ENCODE results near the gene RGS4.
"Not testable (repeated sequence)": the region's sequence is repeated elsewhere in the genome, so short reads cannot be mapped to it uniquely, and the experiment has no call there.

RGS4 gene

DNA sequence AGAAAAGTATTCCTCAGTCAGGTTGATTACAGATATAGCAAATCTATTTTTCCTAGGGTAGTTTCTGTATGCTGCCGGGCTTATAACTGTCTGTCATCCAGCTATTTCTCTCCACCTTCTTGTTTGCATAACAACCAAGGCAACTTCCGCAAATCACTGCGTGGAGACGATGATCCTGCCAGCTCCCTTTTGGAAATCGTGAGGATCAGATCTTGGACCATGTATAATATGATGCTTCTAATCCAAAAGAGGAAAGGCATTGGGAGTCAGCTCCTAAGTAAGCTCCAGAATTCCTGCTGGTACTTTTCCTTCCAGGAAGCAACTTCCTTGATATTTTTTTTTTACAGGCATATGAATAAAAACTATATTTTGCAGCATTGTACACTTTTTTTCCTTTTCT, 445 bp upstream of the RGS4 start:
- DNase-seq (ENCODE audit: low read depth): no peak

GRCh38 chr1:163069655-163070277, 605 bp downstream of the RGS4 start:
- no peak for DNase-seq (ENCODE audit: low read depth)

GRCh38 chr1:163071405-163072255, 2.5 kb downstream of the RGS4 start:
- DNase-seq (ENCODE audit: low read depth): no peak

DNA sequence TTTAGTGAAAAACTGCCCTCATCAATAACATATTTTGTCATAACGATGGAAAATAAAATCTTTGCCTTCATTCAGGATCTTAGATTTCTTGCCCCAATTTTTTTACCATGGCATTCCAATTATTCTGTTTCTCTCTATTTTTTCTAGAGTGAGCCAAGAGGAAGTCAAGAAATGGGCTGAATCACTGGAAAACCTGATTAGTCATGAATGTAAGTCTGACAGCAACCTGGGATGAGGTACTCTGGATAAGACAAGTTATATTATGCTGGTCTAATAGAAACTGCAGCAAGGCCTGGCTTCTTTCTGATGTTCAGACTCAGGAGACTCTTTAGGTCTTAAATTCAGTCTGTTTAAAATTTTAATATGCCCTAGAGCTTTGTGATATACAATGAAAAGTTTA, 3.5 kb downstream of the RGS4 start:
- no peak for DNase-seq (ENCODE audit: low read depth)

DNA sequence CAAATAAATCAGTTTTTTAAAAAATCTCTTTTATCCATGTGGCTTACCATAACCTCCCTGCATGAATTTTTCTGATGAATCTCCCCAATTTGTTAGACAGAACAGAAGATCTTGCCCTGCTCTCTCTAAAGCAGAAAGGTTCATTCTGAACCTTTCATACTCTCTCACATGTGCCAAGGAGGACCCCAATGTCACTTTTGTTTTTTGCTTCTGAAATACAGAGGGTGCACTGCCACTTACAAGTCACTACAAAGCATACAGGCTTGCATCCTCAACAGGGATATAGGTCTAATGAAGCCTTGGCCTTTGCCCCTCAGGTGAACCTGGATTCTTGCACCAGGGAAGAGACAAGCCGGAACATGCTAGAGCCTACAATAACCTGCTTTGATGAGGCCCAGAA, 4.8 kb downstream of the RGS4 start:
- DNase-seq (ENCODE audit: low read depth): no peak

GRCh38 chr1:163074716-163075284, 5.6 kb downstream of the RGS4 start:
- no peak for DNase-seq (ENCODE audit: low read depth)

GRCh38 chr1:163076044-163076443, 6.9 kb downstream of the RGS4 start:
- DNase-seq (ENCODE audit: low read depth): no peak

GRCh38 chr1:163076446-163076845, 7.3 kb downstream of the RGS4 start:
- DNase-seq (ENCODE audit: low read depth): no peak

GRCh38 chr1:163076981-163077761, 8.0 kb downstream of the RGS4 start:
- no peak for DNase-seq (ENCODE audit: low read depth)

DNA sequence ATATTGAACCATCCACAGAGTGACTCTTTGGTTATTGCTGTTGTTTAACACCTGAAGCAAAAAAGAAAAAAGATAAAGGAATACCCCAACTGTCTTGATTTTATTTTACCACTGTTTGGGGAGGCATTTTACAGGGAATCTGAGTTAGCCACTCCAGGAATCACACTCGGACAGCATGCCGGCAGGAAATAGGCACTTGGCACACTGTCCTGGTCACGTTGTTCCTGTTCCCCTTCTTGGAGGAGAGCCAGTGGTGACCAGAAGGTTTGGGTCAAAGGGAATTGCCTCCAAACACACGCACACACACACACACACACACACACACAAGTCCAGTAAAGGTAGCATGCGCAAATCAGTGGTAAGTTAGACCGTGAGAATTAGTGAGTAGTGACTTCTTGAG, 13.8 kb downstream of the RGS4 start:
- no peak for DNase-seq (ENCODE audit: low read depth)

GRCh38 chr1:163083690-163084089, 14.5 kb downstream of the RGS4 start:
- no peak for DNase-seq (ENCODE audit: low read depth)

DNA sequence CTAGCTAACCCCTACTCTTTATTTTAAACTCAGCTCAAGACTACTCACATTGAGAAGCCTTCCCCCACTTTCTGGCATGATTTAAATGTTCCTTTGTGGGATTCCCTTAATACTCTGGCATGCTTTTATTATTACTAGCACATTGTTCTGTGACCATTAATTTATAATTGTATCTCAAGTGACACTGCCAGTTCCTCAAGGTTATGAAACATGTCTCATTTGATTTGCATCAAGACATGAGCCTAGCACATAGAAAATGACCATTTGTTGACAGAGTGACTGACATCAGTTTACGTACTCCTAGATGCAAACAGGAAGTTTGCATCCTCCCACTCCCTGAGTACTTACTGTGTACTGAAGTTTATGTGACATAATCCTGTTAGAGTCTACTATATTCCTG, 15.2 kb downstream of the RGS4 start:
- no peak for DNase-seq (ENCODE audit: low read depth)

GRCh38 chr1:163085041-163085903, 16.1 kb downstream of the RGS4 start:
- DNase-seq (ENCODE audit: low read depth): no peak

DNA sequence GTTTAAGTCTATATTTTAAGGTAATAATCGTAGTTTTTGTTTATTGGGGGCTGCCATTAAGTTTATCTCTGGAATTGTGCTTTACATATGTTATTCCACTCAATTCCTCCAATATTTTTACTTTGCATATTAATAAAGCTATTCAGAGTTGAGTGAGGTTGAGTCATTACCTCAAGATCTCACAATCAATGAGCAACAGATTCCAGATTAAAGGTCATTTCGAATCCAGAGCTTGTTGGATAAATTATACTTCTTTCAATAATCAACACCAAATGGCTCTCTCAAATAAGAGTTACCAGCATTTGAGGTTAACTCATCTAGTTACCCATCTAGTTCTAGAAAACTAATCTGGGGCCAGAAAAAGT, 16.7 kb downstream of the RGS4 start:
- no peak for DNase-seq (ENCODE audit: low read depth)

GRCh38 chr1:163089117-163089516, 20.0 kb downstream of the RGS4 start:
- DNase-seq (ENCODE audit: low read depth): not testable (repeated sequence)

GRCh38 chr1:163090321-163090945, 21.3 kb downstream of the RGS4 start:
- DNase-seq (ENCODE audit: low read depth): no peak

- no peak for DNase-seq (ENCODE audit: low read depth)
These were observed 24.0 kb downstream of the RGS4 start for GRCh38 chr1:163093169-163093568.

- DNase-seq (ENCODE audit: low read depth): no peak
These were observed 24.4 kb downstream of the RGS4 start for GRCh38 chr1:163093579-163093978.

DNA sequence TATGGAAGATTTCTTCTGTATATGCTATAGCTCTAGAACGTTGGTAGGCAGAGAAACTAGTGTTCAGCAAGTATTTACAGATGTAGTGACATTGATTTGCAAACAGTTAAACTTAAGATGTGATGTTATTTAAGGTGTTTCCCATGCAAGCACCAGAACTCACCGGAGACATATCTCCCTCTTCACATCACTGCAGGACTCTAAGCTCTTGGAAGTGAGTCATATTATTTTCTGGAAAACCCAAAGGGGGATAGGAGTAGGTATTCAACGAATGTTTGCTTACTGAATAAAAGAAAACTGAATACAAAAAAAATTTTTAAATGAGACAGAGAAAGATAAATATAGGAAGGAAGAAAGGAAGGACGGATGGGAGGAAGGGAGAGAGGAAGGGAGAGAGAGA, 25.0 kb downstream of the RGS4 start:
- no peak for DNase-seq (ENCODE audit: low read depth)

DNA sequence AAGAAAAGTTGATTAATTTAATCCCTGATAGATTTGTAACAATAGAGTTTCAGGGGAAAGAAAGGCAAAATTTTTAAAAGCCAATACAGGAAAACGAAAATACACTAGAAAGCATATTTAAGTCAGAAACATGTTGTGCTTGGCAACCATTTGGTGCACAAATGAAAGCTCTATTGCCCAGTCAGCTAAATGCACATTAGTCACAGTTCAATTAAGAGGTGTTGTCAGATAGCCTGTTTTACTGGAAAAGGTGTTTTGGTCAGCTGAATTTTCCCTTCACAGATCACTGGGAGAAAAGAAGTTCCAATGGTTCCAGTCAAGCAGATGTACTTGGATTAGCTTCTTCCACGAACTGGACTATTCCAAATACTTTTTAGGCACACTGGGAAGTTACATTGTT, 25.4 kb downstream of the RGS4 start:
- DNase-seq (ENCODE audit: low read depth): no peak

DNA sequence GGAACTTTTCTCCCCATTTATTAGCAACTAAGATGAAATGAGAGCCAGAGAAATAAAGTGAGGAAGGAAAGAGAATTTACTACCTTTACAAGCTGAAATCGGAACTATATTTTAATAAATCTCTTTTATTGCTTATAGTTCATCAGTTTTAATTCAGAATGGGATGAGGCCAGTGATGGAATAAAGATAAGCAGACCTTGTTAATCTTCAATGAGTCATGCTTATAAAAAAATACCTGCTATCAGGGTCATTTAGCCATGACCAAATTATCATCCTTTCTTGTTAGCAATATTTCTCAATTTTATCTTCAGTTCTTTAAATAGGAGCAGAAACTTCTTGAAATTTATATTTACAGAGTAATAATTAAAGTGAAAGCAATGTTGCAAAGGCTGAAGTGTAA, 26.1 kb downstream of the RGS4 start:
- DNase-seq (ENCODE audit: low read depth): no peak
